ENCODE measurements around the gene GABPA. TPM values are rescaled to one million over a fixed set of nuclear protein-coding genes. Genes with fewer than 3 reads are reported as not detected.

Gene GABPA
- total RNA-seq, 1 experiment from 2014 or later: 24.8 TPM

- TF ChIP-seq CREM (CRISPR knock-in tag; IDR thresholded peaks at IDR 0.05) (no peak), STAT6 (CRISPR knock-in tag; conservative IDR thresholded peaks at IDR 0.05; ENCODE audit: low read depth) (no peak), OVOL2 (CRISPR knock-in tag; IDR thresholded peaks at IDR 0.05; ENCODE audit: borderline replicate concordance) (no peak), JAZF1 (CRISPR knock-in tag; IDR thresholded peaks at IDR 0.05) (no peak), IRF1 (CRISPR knock-in tag; IDR thresholded peaks at IDR 0.05) (no peak), ZMAT4 (CRISPR knock-in tag; IDR thresholded peaks at IDR 0.05) (no peak), ZNF232 (CRISPR knock-in tag; IDR thresholded peaks at IDR 0.05) (no peak), GTF2I (CRISPR knock-in tag; conservative IDR thresholded peaks at IDR 0.05) (no peak), ZBTB21 (CRISPR knock-in tag; IDR thresholded peaks at IDR 0.05; ENCODE audit: borderline replicate concordance) (no peak), TEAD4 (CRISPR knock-in tag; IDR thresholded peaks at IDR 0.05) (no peak), AR (CRISPR knock-in tag; IDR thresholded peaks at IDR 0.05) (no peak)
- Mint-ChIP-seq H3K27ac (no peak overlapping the region), H3K9me3 (peaks cover 17% of the 10 kb centered on the region), H3K36me3 (peaks cover 10% of the 10 kb centered on the region), H3K4me1 (peaks cover 6% of the 10 kb centered on the region), H3K27me3 (ENCODE audit: low read depth) (no peaks in the 10 kb centered on the region; the same call in 1 of the 2 replicates), H3K4me3 (no peak overlapping the region)
- no peak for ATAC-seq
- DNase-seq (ENCODE audit: low spot score): no peak
- POLR2A ChIA-PET: no interaction called here
- CTCF ChIA-PET: interaction anchor here (1.0 kb wide), 1 partner anchor 93 kb away, joined by 4 read pairs; no protein-coding TSS in a partner anchor
Measured at GRCh38 chr21:25701529-25701928, 33.2 kb upstream of the GABPA start.

- Mint-ChIP-seq H3K4me3 (no peak overlapping the region), H3K4me1 (peaks cover 5% of the 10 kb centered on the region), H3K27ac (no peak overlapping the region), H3K27me3 (ENCODE audit: low read depth) (no peaks in the 10 kb centered on the region), H3K9me3 (no peaks in the 10 kb centered on the region), H3K36me3 (no peaks in the 10 kb centered on the region)
- ChIA-PET POLR2A (interaction anchor here (0.6 kb wide), 1 partner anchor 203 kb away, joined by 3 read pairs; no protein-coding TSS in a partner anchor), CTCF (interaction anchor here (0.7 to 2.3 kb wide), 9 partner anchors 9 to 278 kb away, joined by 3 to 19 read pairs (median 4); no protein-coding TSS in a partner anchor)
- ATAC-seq (no peak), DNase-seq (ENCODE audit: low spot score) (peak; percentile 21)
- TF ChIP-seq NFE2L1 (CRISPR knock-in tag; IDR thresholded peaks at IDR 0.05) (no peak), SMAD4 (CRISPR knock-in tag; IDR thresholded peaks at IDR 0.05) (no peak), CTCF (IDR thresholded peaks at IDR 0.05) (peak; percentile 73), USF1 (CRISPR knock-in tag; IDR thresholded peaks at IDR 0.05) (no peak), FOXP1 (CRISPR knock-in tag; IDR thresholded peaks at IDR 0.05; ENCODE audit: borderline replicate concordance) (no peak), ZNF138 (CRISPR knock-in tag; conservative IDR thresholded peaks at IDR 0.05) (no peak)
Measured at GRCh38 chr21:25708467-25709065, 26.2 kb upstream of the GABPA start.
